ENCODE measurements around the gene NOXO1. TPM values are rescaled to one million over a fixed set of nuclear protein-coding genes. Genes with fewer than 3 reads are reported as not detected.
"Not testable (repeated sequence)": the region's sequence is repeated elsewhere in the genome, so short reads cannot be mapped to it uniquely, and the experiment has no call there.

NOXO1 gene
- total RNA-seq, 2 experiments from 2014 or later, result 0.31 TPM; not detected in 1

GRCh38 chr16:1960665-1961630 is 20.3 kb downstream of the NOXO1 start:
- TF ChIP-seq CTCF (IDR thresholded peaks at IDR 0.05), result no peak
- CTCF ChIA-PET, result interaction anchor here (1.0 to 1.4 kb wide), 4 partner anchors 11 to 255 kb away, joined by 3 read pairs; partner anchors contain the start of genes MAPK8IP3 and TBL3
- DNase-seq (peak; percentile 72), ATAC-seq (peak; percentile 6)
- Mint-ChIP-seq H3K36me3 (ENCODE audit: low read depth) (peaks cover 53% of the 10 kb centered on the region), H3K27me3 (no peaks in the 10 kb centered on the region), H3K27ac (peak overlapping the region; percentile 96), H3K9me3 (no peaks in the 10 kb centered on the region), H3K4me1 (ENCODE audit: low read depth) (peaks cover 37% of the 10 kb centered on the region), H3K4me3 (peak overlapping the region; percentile 98)
- intact Hi-C loops (cut with micrococcal nuclease), result no loop called here
- POLR2A ChIA-PET, result interaction anchor here (0.8 to 14.3 kb wide), 13 partner anchors 8 to 194 kb away, joined by 3 to 505 read pairs (median 5); partner anchors contain the start of genes GFER, MSRB1, NME3 and NOXO1

GRCh38 chr16:1959269-1960039 is 21.8 kb downstream of the NOXO1 start, which contains the start of gene NDUFB10:
Gene NDUFB10 (plus strand): TSS chr16:1959538. CDS start chr16:1959625, 87 bp downstream.
- no peaks in the 10 kb centered on the region for H3K9me3 Mint-ChIP-seq
- POLR2A ChIA-PET, result interaction anchor here (0.6 to 14.3 kb wide), 6 partner anchors 16 to 177 kb away, joined by 3 to 505 read pairs (median 7); partner anchors contain the start of genes GFER, MSRB1, NOXO1 and NUBP2
- DNase-seq (peak; percentile 93), ATAC-seq (peak; percentile 76)
- H3K27me3 Mint-ChIP-seq, result no peaks in the 10 kb centered on the region
- peak; percentile 50 for TF ChIP-seq CTCF (IDR thresholded peaks at IDR 0.05)
- peak within 1 kb of the TSS; percentile 96 for H3K27ac Mint-ChIP-seq
- H3K4me3 Mint-ChIP-seq, result peak within 1 kb of the TSS; percentile 98
- intact Hi-C loops (cut with micrococcal nuclease), result no loop called here
- H3K36me3 Mint-ChIP-seq (ENCODE audit: low read depth), result peaks cover 43% of the 10 kb centered on the region
- peaks cover 33% of the 10 kb centered on the region for H3K4me1 Mint-ChIP-seq (ENCODE audit: low read depth)
- CTCF ChIA-PET, result no interaction called here

GRCh38 chr16:1958715-1959268 is 22.5 kb downstream of the NOXO1 start:
- ATAC-seq, result peak; percentile 0
- H3K27ac Mint-ChIP-seq, result peak overlapping the region; percentile 96

GRCh38 chr16:1958143-1958491 is 23.2 kb downstream of the NOXO1 start:
- CTCF ChIA-PET; H3K27ac Mint-ChIP-seq; H3K4me3 Mint-ChIP-seq; H3K27me3 Mint-ChIP-seq; ATAC-seq; DNase-seq; intact Hi-C loops (cut with micrococcal nuclease); H3K9me3 Mint-ChIP-seq: not testable (repeated sequence)
- Mint-ChIP-seq H3K36me3 (ENCODE audit: low read depth) (peaks cover 31% of the 10 kb centered on the region), H3K4me1 (ENCODE audit: low read depth) (peaks cover 30% of the 10 kb centered on the region)
- POLR2A ChIA-PET, result interaction anchor here (2.0 kb wide), 1 partner anchor 14 kb away, joined by 4 read pairs; the partner anchor contains the start of gene TBL3

More at GRCh38 chr16:1958715-1959268, 22.5 kb downstream of the NOXO1 start:
- no peak for DNase-seq
- Mint-ChIP-seq H3K36me3 (ENCODE audit: low read depth) (peaks cover 38% of the 10 kb centered on the region), H3K4me3 (peak overlapping the region; percentile 98), H3K9me3 (no peaks in the 10 kb centered on the region), H3K4me1 (ENCODE audit: low read depth) (peaks cover 33% of the 10 kb centered on the region), H3K27me3 (no peaks in the 10 kb centered on the region)
- TF ChIP-seq CTCF (IDR thresholded peaks at IDR 0.05), result no peak
- POLR2A ChIA-PET, result interaction anchor here (1.2 to 14.3 kb wide), 3 partner anchors 15 to 45 kb away, joined by 3 to 505 read pairs (median 113); partner anchors contain the start of genes GFER, MSRB1, NOXO1 and SYNGR3
- CTCF ChIA-PET, result no interaction called here
- intact Hi-C loops (cut with micrococcal nuclease), result no loop called here

GRCh38 chr16:1957434-1958142 is 23.7 kb downstream of the NOXO1 start:
- ATAC-seq; H3K27me3 Mint-ChIP-seq; CTCF ChIA-PET; intact Hi-C loops (cut with micrococcal nuclease); H3K4me3 Mint-ChIP-seq; H3K9me3 Mint-ChIP-seq; H3K27ac Mint-ChIP-seq; DNase-seq: not testable (repeated sequence)
- Mint-ChIP-seq H3K36me3 (ENCODE audit: low read depth) (peaks cover 26% of the 10 kb centered on the region), H3K4me1 (ENCODE audit: low read depth) (peaks cover 26% of the 10 kb centered on the region)
- POLR2A ChIA-PET, result interaction anchor here (2.0 kb wide), 1 partner anchor 14 kb away, joined by 4 read pairs; the partner anchor contains the start of gene TBL3

Measured in activated CD8-positive, alpha-beta T cell treated with anti-CD3 and anti-CD28 coated beads for 36 hours (primary cell).